Panc1 (cell line): ENCODE measurements around the gene RARA. TPM values are rescaled to one million over a fixed set of nuclear protein-coding genes. Genes with fewer than 3 reads are reported as not detected.
"Not testable (repeated sequence)": the region's sequence is repeated elsewhere in the genome, so short reads cannot be mapped to it uniquely, and the experiment has no call there.

Experiments used
- ATAC-seq: fragments of 200-7000 bp; cut with Tn5 transposase; 2 replicates; pipeline ENCODE4 v1.9.1; 2020; ENCODE audit warnings: mild to moderate bottlenecking, moderate library complexity
- BruUV-seq: library from RNA; stranded (reverse); fragments of 400-500 nt; replicated peaks from 2 replicates; lab custom pipeline; 2021; lab: Mats Ljungman, UMichigan
- CTCF ChIA-PET: fragments of 300-600 bp; sonication (Branson Sonifier 250); formaldehyde crosslinking; loops from one replicate; lab custom pipeline; 2022; ENCODE audit warnings: antibody characterized with exemption; lab: Charles Lee
- POLR2A ChIA-PET: fragments of 300-600 bp; sonication (Branson Sonifier 250); formaldehyde crosslinking; loops from one replicate; lab custom pipeline; 2022; ENCODE audit warnings: antibody characterized with exemption; lab: Charles Lee
- DNase-seq: peaks from one replicate; pipeline ENCODE4 v3.0.0-alpha.2; 2010; ENCODE audit warnings: low read depth, low spot score
- H3K27ac ChIP-seq: 2 replicates; pipeline ENCODE4 v1.5.1; 2011; ENCODE audit warnings: mild to moderate bottlenecking, low read length, inconsistent platforms
- H3K27me3 ChIP-seq: fragments of 200-500 bp; sonication (Bioruptor generic); 2 replicates; pipeline ENCODE4 v1.6.0; 2014; ENCODE audit warnings: low read length, inconsistent platforms; ENCODE audit not compliant: control insufficient read depth, insufficient read depth
- H3K36me3 ChIP-seq: fragments of 200-500 bp; sonication (Bioruptor generic); 2 replicates; pipeline ENCODE4 v1.5.1; 2014; ENCODE audit warnings: inconsistent platforms, mild to moderate bottlenecking, low read length, moderate library complexity; ENCODE audit not compliant: control insufficient read depth, insufficient read depth
- H3K4me1 ChIP-seq: 2 replicates; pipeline ENCODE4 v1.5.1; 2011; ENCODE audit warnings: inconsistent platforms, mild to moderate bottlenecking, low read length, moderate library complexity; ENCODE audit not compliant: control insufficient read depth, insufficient read depth
- H3K4me3 ChIP-seq, 2 experiments: 2 replicates each; pipeline ENCODE4 v1.5.1; 2011 to 2012; ENCODE audit warnings: low read depth in 2 of 2, low read length in 2 of 2, mild to moderate bottlenecking in 2 of 2, inconsistent platforms in 1 of 2, moderate library complexity in 1 of 2
- H3K9me3 ChIP-seq: fragments of 200-500 bp; sonication (Bioruptor generic); 2 replicates; pipeline ENCODE4 v1.5.1; 2014; ENCODE audit warnings: low read depth, mild to moderate bottlenecking, inconsistent platforms, low read length, moderate library complexity; ENCODE audit not compliant: control insufficient read depth, insufficient read depth
- CTCF ChIP-seq: fragments of 450-650 bp; IDR thresholded peaks from 2 replicates; pipeline ENCODE4 v1.5.1; 2017; ENCODE audit warnings: mild to moderate bottlenecking
- POLR2AphosphoS5 ChIP-seq: IDR thresholded peaks from 2 replicates; pipeline ENCODE4 v1.6.1; 2012; ENCODE audit warnings: mild to moderate bottlenecking, low read depth, low read length, moderate library complexity
- REST ChIP-seq, 2 experiments: IDR thresholded peaks; 2 replicates each; pipeline ENCODE4 v1.6.1; 2011 to 2012; ENCODE audit warnings: low read depth in 2 of 2, control low read depth in 1 of 2, low read length in 1 of 2, mild to moderate bottlenecking in 1 of 2, moderate library complexity in 1 of 2; ENCODE audit not compliant: insufficient read depth in 1 of 2
- SIN3A ChIP-seq: IDR thresholded peaks from 2 replicates; pipeline ENCODE4 v1.6.1; 2012; ENCODE audit warnings: low read depth, mild to moderate bottlenecking, low read length, moderate library complexity, borderline replicate concordance; ENCODE audit not compliant: insufficient read depth
- TCF7L2 ChIP-seq: IDR thresholded peaks from 2 replicates; pipeline ENCODE4 v1.6.1; 2011; ENCODE audit warnings: mild to moderate bottlenecking, low read depth, low read length, inconsistent platforms
- in situ Hi-C: cut with HindIII; loops from 2 replicates; pipeline ENCODE4 v1.10.0; 2016; ENCODE audit warnings: low sequenced_read_pairs, low pct_unique_long_range_greater_than_20kb
- intact Hi-C: fragments of 100-400 bp; cut with micrococcal nuclease; formaldehyde crosslinking; loops from one replicate; pipeline ENCODE4 v1.10.0; 2022; ENCODE audit not compliant: unreplicated experiment
- total RNA-seq: library from RNA; stranded (reverse); gene quantifications from one replicate; pipeline ENCODE4 v1.2.1, GENCODE V29; 2021; ENCODE audit not compliant: unreplicated experiment

RARA gene
- total RNA-seq, 1 experiment from 2014 or later: 55.6 TPM

- intact Hi-C loops (no loop called here), in situ Hi-C loops (no loop called here)
- no TSS peak for BruUV-seq
- ChIA-PET CTCF (interaction anchor here (0.6 kb wide), 1 partner anchor 171 kb away, joined by 3 read pairs; no protein-coding TSS in a partner anchor), POLR2A (interaction anchor here (0.5 to 0.6 kb wide), 2 partner anchors 76 to 444 kb away, joined by 3 to 6 read pairs; no protein-coding TSS in a partner anchor)
- no peak overlapping the region for H3K4me3 ChIP-seq
- no peaks in the 10 kb centered on the region for H3K27me3 ChIP-seq
- no peaks in the 10 kb centered on the region for H3K36me3 ChIP-seq
- H3K9me3 ChIP-seq: no peaks in the 10 kb centered on the region
- H3K4me1 ChIP-seq: no peaks in the 10 kb centered on the region
- no peak for DNase-seq
- no peak for ATAC-seq
- no peak overlapping the region for H3K27ac ChIP-seq
- TF ChIP-seq SIN3A (no peak), CTCF (no peak), REST (IDR thresholded peaks at IDR 0.05; ENCODE audit: insufficient read depth in 1 of 2, low read depth in 2 of 2, low read length in 1 of 2) (no peak), TCF7L2 (no peak), POLR2AphosphoS5 (no peak)
Measured at GRCh38 chr17:40374821-40375498, 66.0 kb downstream of the RARA start.

GRCh38 chr17:40375786-40376185 is 66.8 kb downstream of the RARA start:
- H3K4me1 ChIP-seq, BruUV-seq, in situ Hi-C loops, H3K27me3 ChIP-seq, H3K36me3 ChIP-seq, H3K4me3 ChIP-seq, H3K27ac ChIP-seq, intact Hi-C loops, ATAC-seq, CTCF ChIA-PET, DNase-seq, H3K9me3 ChIP-seq: not testable (repeated sequence)
- POLR2A ChIA-PET: interaction anchor here (0.5 kb wide), 1 partner anchor 76 kb away, joined by 6 read pairs; no protein-coding TSS in a partner anchor

- in situ Hi-C loops, H3K4me3 ChIP-seq, H3K36me3 ChIP-seq, H3K4me1 ChIP-seq, H3K9me3 ChIP-seq, ATAC-seq, BruUV-seq, H3K27me3 ChIP-seq, POLR2A ChIA-PET, DNase-seq, intact Hi-C loops, H3K27ac ChIP-seq, CTCF ChIA-PET: not testable (repeated sequence)
Measured at GRCh38 chr17:40376541-40376940, 67.6 kb downstream of the RARA start.
